Measurements from ENCODE around the gene CD58.

The CD58 gene

GRCh38 chr1:116528329-116529083 is 42.3 kb downstream of the CD58 start:
- DNase-seq, result no peak
- in situ Hi-C loops (cut with HindIII; ENCODE audit: low pct_ligation_motif_present, low pct_unique_long_range_greater_than_20kb, low sequenced_read_pairs), result no loop called here

- no peak for DNase-seq
- in situ Hi-C loops (cut with HindIII; ENCODE audit: low pct_ligation_motif_present, low pct_unique_long_range_greater_than_20kb, low sequenced_read_pairs), result no loop called here
Observed at GRCh38 chr1:116525440-116525839, 45.4 kb downstream of the CD58 start.

GRCh38 chr1:116521186-116521585 is 49.6 kb downstream of the CD58 start:
- in situ Hi-C loops (cut with HindIII; ENCODE audit: low pct_ligation_motif_present, low pct_unique_long_range_greater_than_20kb, low sequenced_read_pairs), result no loop called here
- no peak for DNase-seq

GRCh38 chr1:116518400-116518799 is 52.4 kb downstream of the CD58 start:
- in situ Hi-C loops (cut with HindIII; ENCODE audit: low pct_ligation_motif_present, low pct_unique_long_range_greater_than_20kb, low sequenced_read_pairs), result no loop called here
- DNase-seq, result no peak

GRCh38 chr1:116516631-116517030 is 54.2 kb downstream of the CD58 start:
- DNase-seq, result no peak
- in situ Hi-C loops (cut with HindIII; ENCODE audit: low pct_ligation_motif_present, low pct_unique_long_range_greater_than_20kb, low sequenced_read_pairs), result no loop called here

GRCh38 chr1:116515702-116516101 is 55.1 kb downstream of the CD58 start:
- DNase-seq, result no peak
- in situ Hi-C loops (cut with HindIII; ENCODE audit: low pct_ligation_motif_present, low pct_unique_long_range_greater_than_20kb, low sequenced_read_pairs), result no loop called here

- no peak for DNase-seq
Observed at GRCh38 chr1:116514708-116515525, 55.9 kb downstream of the CD58 start.

GRCh38 chr1:116513956-116514355 is 56.9 kb downstream of the CD58 start:
- no peak for DNase-seq
- in situ Hi-C loops (cut with HindIII; ENCODE audit: low pct_ligation_motif_present, low pct_unique_long_range_greater_than_20kb, low sequenced_read_pairs), result no loop called here

More at GRCh38 chr1:116514708-116515525, 55.9 kb downstream of the CD58 start:
- in situ Hi-C loops (cut with HindIII; ENCODE audit: low pct_ligation_motif_present, low pct_unique_long_range_greater_than_20kb, low sequenced_read_pairs), result no loop called here

GRCh38 chr1:116511459-116512019 is 59.3 kb downstream of the CD58 start:
- in situ Hi-C loops (cut with HindIII; ENCODE audit: low pct_ligation_motif_present, low pct_unique_long_range_greater_than_20kb, low sequenced_read_pairs), result no loop called here
- DNase-seq, result no peak

- in situ Hi-C loops (cut with HindIII; ENCODE audit: low pct_ligation_motif_present, low pct_unique_long_range_greater_than_20kb, low sequenced_read_pairs), result no loop called here
- DNase-seq, result no peak
Observed at GRCh38 chr1:116510361-116510760, 60.5 kb downstream of the CD58 start.

- peak; percentile 69 for DNase-seq
- in situ Hi-C loops (cut with HindIII; ENCODE audit: low pct_ligation_motif_present, low pct_unique_long_range_greater_than_20kb, low sequenced_read_pairs), result no loop called here
Observed at GRCh38 chr1:116508984-116509980, 61.5 kb downstream of the CD58 start.

GRCh38 chr1:116508085-116508983 is 62.5 kb downstream of the CD58 start:
- in situ Hi-C loops (cut with HindIII; ENCODE audit: low pct_ligation_motif_present, low pct_unique_long_range_greater_than_20kb, low sequenced_read_pairs), result no loop called here
- no peak for DNase-seq

- no peak for DNase-seq
- in situ Hi-C loops (cut with HindIII; ENCODE audit: low pct_ligation_motif_present, low pct_unique_long_range_greater_than_20kb, low sequenced_read_pairs), result no loop called here
Observed at GRCh38 chr1:116507631-116508030, 63.2 kb downstream of the CD58 start.

GRCh38 chr1:116506132-116507004 is 64.5 kb downstream of the CD58 start:
- peak; percentile 33 for DNase-seq
- in situ Hi-C loops (cut with HindIII; ENCODE audit: low pct_ligation_motif_present, low pct_unique_long_range_greater_than_20kb, low sequenced_read_pairs), result no loop called here

GRCh38 chr1:116504308-116505156 is 66.3 kb downstream of the CD58 start:
- in situ Hi-C loops (cut with HindIII; ENCODE audit: low pct_ligation_motif_present, low pct_unique_long_range_greater_than_20kb, low sequenced_read_pairs), result no loop called here
- peak; percentile 49 for DNase-seq
